Adrenal gland (tissue), 12 donors: ENCODE results near the gene PAQR6. TPM values are rescaled to one million over a fixed set of nuclear protein-coding genes. Genes with fewer than 3 reads are reported as not detected.

Experiments used
- DNase-seq, 7 donors: peaks; one replicate each; pipeline ENCODE4 v3.0.0-alpha.2; 2019 to 2020
- H3K27ac ChIP-seq, 5 donors: fragments of 200-600 bp; sonication (generic) in 4 of 5; 1 replicate in 3 of 5; 2 replicates in 2 of 5; pipeline versions ENCODE4 v1.5.1 to v1.8.0; 2016 to 2020; ENCODE audit warnings: mild to moderate bottlenecking in 1 of 5
- H3K27me3 ChIP-seq: fragments of 200-600 bp; 2 replicates; pipeline ENCODE4 v1.8.0; 2021
- H3K36me3 ChIP-seq, 2 donors: fragments of 200-600 bp; replicated peaks in 1 of 2; 1 replicate in 1 of 2; 2 replicates in 1 of 2; pipeline versions ENCODE4 v1.5.1 to v1.8.0; 2018 to 2022
- H3K4me1 ChIP-seq, 2 donors: fragments of 200-600 bp; replicated peaks in 1 of 2; 1 replicate in 1 of 2; 2 replicates in 1 of 2; pipeline versions ENCODE4 v1.5.1 to v1.8.0; 2018 to 2021
- H3K4me3 ChIP-seq, 4 donors: fragments of 200-600 bp; sonication (generic) in 3 of 4; one replicate each; pipeline ENCODE4 v1.5.1; 2016 to 2018
- H3K9me3 ChIP-seq, 3 donors: fragments of 200-600 bp; sonication (generic) in 1 of 3; replicated peaks in 1 of 3; 1 replicate in 2 of 3; 2 replicates in 1 of 3; pipeline versions ENCODE4 v1.5.1 to v1.8.0; 2016 to 2021
- CTCF ChIP-seq, 6 experiments: fragments of 450-650 bp in 4 of 6; fragments of 200-600 bp in 2 of 6; sonication (generic) in 1 of 6; IDR thresholded peaks; 1 replicate in 5 of 6; 2 replicates in 1 of 6; pipeline versions ENCODE4 v1.5.1 to v1.8.0; 2016 to 2021; ENCODE audit warnings: antibody characterized with exemption in 6 of 6, mild to moderate bottlenecking in 2 of 6, moderate library complexity in 1 of 6
- POLR2A ChIP-seq, 2 donors: fragments of 450-650 bp; IDR thresholded peaks; one replicate each; pipeline ENCODE4 v1.6.1; 2017; ENCODE audit warnings: antibody characterized with exemption in 2 of 2, mild to moderate bottlenecking in 2 of 2, moderate library complexity in 1 of 2
- WGBS, 4 donors: extraction: QIAGEN DNeasy Blood & Tissue Kit in 2 of 4; methylation state at CpG; one replicate each; pipeline versions ENCODE4 v1.1.5 to v1.1.7; 2013 to 2017; 5-methylcytosine and 5-hydroxymethylcytosine counted together
- intact Hi-C, 2 donors: fragments of 100-400 bp; cut with DNase I; formaldehyde crosslinking; loops; one replicate each; pipeline versions ENCODE4 v1.14.1 to v1.15.0; 2022 to 2023
- polyA plus RNA-seq, 3 donors: library from polyadenylated mRNA; stranded (reverse); fragments of 200-250 nt in 2 of 3; fragments of 350-450 nt in 1 of 3; fragmentation: Illumina TruSeq in 1 of 3; extraction: RNeasy Lipid Tissue Mini Kit (QIAGEN cat#74804) in 1 of 3; gene quantifications; one replicate each; pipeline ENCODE4 v1.2.3, GENCODE V29; 2013 to 2014
- total RNA-seq, 9 donors: library from RNA; depleted of rRNA in 4 of 9; stranded (reverse); fragments of >200 nt in 4 of 9; fragments of 120-200 nt in 1 of 9; fragmentation: NEBNext Ultra II Directional in 1 of 9; extraction: Animal tissue kit (Norgen Biotek cat#: 25700) in 1 of 9; gene quantifications; one replicate each; pipeline versions ENCODE4 v1.1.0 to v1.2.4, GENCODE V29; 2013 to 2023
- donor health status: healthy with polysubstance abuse.
- donor health status: Bipolar disorder and iron deficiency.
- donor health status: DM: yes; HTN: yes; CAD: no.
- donor health status: DM: no; HTN: no; CAD: no.
- donor health status: DM: no; HTN: no; CAD: no.
- donor health status: DM: yes; HTN: yes; CAD: no.

Gene PAQR6
- total and polyA plus RNA-seq, 12 donors = 0.53 to 13.8 (median 1.3) TPM; not detected in 2

- H3K27ac ChIP-seq = no peak overlapping the region
- H3K4me1 ChIP-seq = peaks cover 3 to 4% of the 10 kb centered on the region in 2 donors
- no peak for DNase-seq
- peaks cover 0 to 97% of the 10 kb centered on the region in 2 donors for H3K36me3 ChIP-seq
- TF ChIP-seq CTCF (IDR thresholded peaks at IDR 0.05) = no peak
- no peak for TF ChIP-seq POLR2A (IDR thresholded peaks at IDR 0.05)
- no peaks in the 10 kb centered on the region for H3K27me3 ChIP-seq
- intact Hi-C loops = no loop called here
- H3K4me3 ChIP-seq = no peak overlapping the region
- WGBS, 4 donors = 63 to 92% (median 81%) methylated on average over 2 of the region's 2 CpGs
- H3K9me3 ChIP-seq = no peaks in the 10 kb centered on the region
These were observed 9.9 kb upstream of the PAQR6 start for GRCh38 chr1:156257711-156258110.

GRCh38 chr1:156253634-156254033, 5.8 kb upstream of the PAQR6 start:
- TF ChIP-seq CTCF (IDR thresholded peaks at IDR 0.05) = no peak
- no peak for TF ChIP-seq POLR2A (IDR thresholded peaks at IDR 0.05)
- WGBS, 4 donors = 76 to 94% (median 90%) methylated on average over 3 of the region's 3 CpGs
- peaks cover 0 to 93% of the 10 kb centered on the region in 2 donors for H3K36me3 ChIP-seq
- no peak for DNase-seq
- H3K9me3 ChIP-seq = no peaks in the 10 kb centered on the region
- no peak overlapping the region for H3K27ac ChIP-seq
- H3K27me3 ChIP-seq = no peaks in the 10 kb centered on the region
- H3K4me3 ChIP-seq = no peak overlapping the region
- H3K4me1 ChIP-seq = no peaks in the 10 kb centered on the region
- intact Hi-C loops = no loop called here

- TF ChIP-seq CTCF (IDR thresholded peaks at IDR 0.05) (no peak), POLR2A (IDR thresholded peaks at IDR 0.05) (no peak)
- H3K36me3 ChIP-seq = peaks cover 0 to 72% of the 10 kb centered on the region in 2 donors
- WGBS, 4 donors = 46 to 100% (median 62%) methylated on average over 1 to 3 of the region's 3 CpGs
- intact Hi-C loops = no loop called here
- DNase-seq = no peak
- no peaks in the 10 kb centered on the region for H3K9me3 ChIP-seq
- no peaks in the 10 kb centered on the region for H3K4me1 ChIP-seq
- H3K27ac ChIP-seq = peak overlapping the region in 1 of 5 donors; percentile 30
- no peaks in the 10 kb centered on the region for H3K27me3 ChIP-seq
- no peak overlapping the region for H3K4me3 ChIP-seq
These were observed 3.7 kb upstream of the PAQR6 start for GRCh38 chr1:156251527-156251926.

- Histone ChIP-seq H3K27ac (peak overlapping the region in 1 of 5 donors; percentile 21), H3K4me1 (peaks cover 0 to 12% of the 10 kb centered on the region in 2 donors), H3K27me3 (no peaks in the 10 kb centered on the region), H3K9me3 (no peaks in the 10 kb centered on the region), H3K36me3 (peaks cover 0 to 52% of the 10 kb centered on the region in 2 donors), H3K4me3 (no peak overlapping the region)
- 70 to 92% (median 88%) methylated on average over 3 to 5 of the region's 5 CpGs for WGBS, 4 donors
- intact Hi-C loops = no loop called here
- no peak for DNase-seq
- no peak for TF ChIP-seq POLR2A (IDR thresholded peaks at IDR 0.05)
- no peak for TF ChIP-seq CTCF (IDR thresholded peaks at IDR 0.05)
These were observed 1.7 kb upstream of the PAQR6 start for GRCh38 chr1:156249593-156249992.
